RWPE2 (cell line): Measurements from ENCODE around the gene NHERF2.
A peak's percentile ranks its signal among the peaks of the same experiment; 100 is the strongest.

Source experiments
- ATAC-seq: fragments of 200-7000 bp; cut with Tn5 transposase; 3 replicates; pipeline ENCODE4 v1.9.1; 2021; ENCODE audit warnings: low read depth
- DNase-seq: peaks from one replicate; pipeline ENCODE4 v3.0.0-alpha.2; 2020; ENCODE audit warnings: low spot score
- H3K27ac ChIP-seq: fragments of 450-650 bp; 2 replicates; pipeline ENCODE4 v1.5.1; 2017; ENCODE audit warnings: mild to moderate bottlenecking; ENCODE audit not compliant: poor library complexity, severe bottlenecking
- H3K27me3 ChIP-seq: fragments of 250-450 bp; sonication (Bioruptor Pico); 2 replicates; pipeline ENCODE4 v1.5.1; 2021; ENCODE audit warnings: mild to moderate bottlenecking, moderate library complexity; ENCODE audit not compliant: insufficient read depth, poor library complexity, severe bottlenecking
- H3K36me3 ChIP-seq: fragments of 250-450 bp; sonication (Bioruptor Pico); 2 replicates; pipeline ENCODE4 v1.5.1; 2020; ENCODE audit warnings: low read depth, mild to moderate bottlenecking, moderate library complexity
- H3K4me1 ChIP-seq: fragments of 250-450 bp; sonication (Bioruptor Pico); 2 replicates; pipeline ENCODE4 v1.5.1; 2021; ENCODE audit warnings: mild to moderate bottlenecking, moderate library complexity; ENCODE audit not compliant: insufficient read depth, poor library complexity, severe bottlenecking
- H3K4me3 ChIP-seq: fragments of 250-450 bp; sonication (Bioruptor Pico); 2 replicates; pipeline ENCODE4 v1.5.1; 2021; ENCODE audit warnings: mild to moderate bottlenecking, moderate library complexity; ENCODE audit not compliant: severe bottlenecking
- H3K9me3 ChIP-seq: fragments of 250-450 bp; sonication (Bioruptor Pico); 2 replicates; pipeline ENCODE4 v1.5.1; 2021; ENCODE audit warnings: mild to moderate bottlenecking, moderate library complexity; ENCODE audit not compliant: severe bottlenecking
- CTCF ChIP-seq: fragments of 450-650 bp; IDR thresholded peaks from one replicate; pipeline ENCODE4 v1.5.1; 2017; ENCODE audit warnings: mild to moderate bottlenecking, moderate library complexity; ENCODE audit not compliant: poor library complexity, severe bottlenecking

The NHERF2 gene

GRCh38 chr16:2034696-2035430, 8.2 kb downstream of the NHERF2 start:
- DNase-seq (no peak), ATAC-seq (no peak)
- no peaks in the 10 kb centered on the region for H3K36me3 ChIP-seq
- H3K27me3 ChIP-seq: no peaks in the 10 kb centered on the region
- H3K27ac ChIP-seq: peak overlapping the region; percentile 21
- peaks cover 9% of the 10 kb centered on the region for H3K4me1 ChIP-seq
- no peaks in the 10 kb centered on the region for H3K9me3 ChIP-seq
- no peak for TF ChIP-seq CTCF
- no peak overlapping the region for H3K4me3 ChIP-seq

- Histone ChIP-seq H3K4me3 (no peak overlapping the region), H3K27me3 (no peaks in the 10 kb centered on the region), H3K4me1 (peaks cover 9% of the 10 kb centered on the region), H3K9me3 (no peaks in the 10 kb centered on the region), H3K27ac (peak overlapping the region; percentile 21), H3K36me3 (no peaks in the 10 kb centered on the region)
- DNase-seq (peak; percentile 62), ATAC-seq (peak; percentile 26)
- TF ChIP-seq CTCF: no peak
Measured at GRCh38 chr16:2035431-2036199, 8.9 kb downstream of the NHERF2 start.

- ATAC-seq: no peak
- DNase-seq: peak; percentile 73
- H3K27me3 ChIP-seq: no peaks in the 10 kb centered on the region
- no peak overlapping the region for H3K4me3 ChIP-seq
- no peaks in the 10 kb centered on the region for H3K36me3 ChIP-seq
- peak overlapping the region; percentile 21 for H3K27ac ChIP-seq
- no peaks in the 10 kb centered on the region for H3K9me3 ChIP-seq
- H3K4me1 ChIP-seq: peaks cover 13% of the 10 kb centered on the region
- no peak for TF ChIP-seq CTCF
Measured at GRCh38 chr16:2036200-2036966, 9.7 kb downstream of the NHERF2 start.

- Histone ChIP-seq H3K4me3 (no peak overlapping the region), H3K27ac (no peak overlapping the region)
- ATAC-seq: no peak
Measured at GRCh38 chr16:2037115-2037514, 10.4 kb downstream of the NHERF2 start.

More at GRCh38 chr16:2037115-2037514, 10.4 kb downstream of the NHERF2 start:
- H3K27me3 ChIP-seq: no peaks in the 10 kb centered on the region
- DNase-seq: no peak
- TF ChIP-seq CTCF: no peak
- no peaks in the 10 kb centered on the region for H3K9me3 ChIP-seq
- no peaks in the 10 kb centered on the region for H3K36me3 ChIP-seq
- H3K4me1 ChIP-seq: peaks cover 17% of the 10 kb centered on the region
